Glomerular endothelial cell (primary cell): ENCODE data around the gene IBTK. TPM values are rescaled to one million over a fixed set of nuclear protein-coding genes. Genes with fewer than 3 reads are reported as not detected.
"Not testable (repeated sequence)": the region's sequence is repeated elsewhere in the genome, so short reads cannot be mapped to it uniquely, and the experiment has no call there.

ENCODE experiments used
- DNase-seq: peaks from one replicate; pipeline ENCODE4 v3.0.0-alpha.2; 2011; ENCODE audit warnings: low read depth, low spot score; ENCODE audit errors: extremely low read depth
- total RNA-seq: library from RNA; depleted of rRNA; stranded (reverse); fragments of >200 nt; gene quantifications from 2 replicates; pipeline ENCODE4 v1.2.3, GENCODE V29; 2015

The IBTK gene
- total RNA-seq, 1 donor from 2014 or later = 23.2 TPM

DNA sequence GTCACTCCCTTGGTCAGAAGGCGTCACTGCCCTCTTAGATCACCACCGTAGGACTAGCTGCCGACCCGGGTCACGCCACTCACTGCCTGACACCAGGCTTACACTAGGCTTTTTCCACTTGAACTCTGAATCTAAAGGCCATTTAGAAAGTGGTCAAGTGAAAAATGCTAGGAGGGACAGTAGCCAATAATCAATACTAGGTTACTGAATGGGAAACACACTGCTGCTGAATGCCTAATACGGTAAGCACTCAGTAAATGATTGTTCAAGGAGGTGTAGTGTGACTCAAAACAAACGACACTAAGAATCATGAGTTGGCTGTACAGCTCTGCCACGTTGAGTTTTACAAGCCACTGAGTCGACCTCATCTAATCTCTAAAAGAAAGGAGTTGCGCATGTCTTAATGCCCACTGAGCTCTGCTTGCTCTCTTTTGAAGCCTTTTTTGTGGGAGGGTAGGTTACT, 760 bp upstream of the IBTK start:
- no peak for DNase-seq

- DNase-seq = no peak
Measured at GRCh38 chr6:82246802-82247504, 591 bp downstream of the IBTK start.

DNA sequence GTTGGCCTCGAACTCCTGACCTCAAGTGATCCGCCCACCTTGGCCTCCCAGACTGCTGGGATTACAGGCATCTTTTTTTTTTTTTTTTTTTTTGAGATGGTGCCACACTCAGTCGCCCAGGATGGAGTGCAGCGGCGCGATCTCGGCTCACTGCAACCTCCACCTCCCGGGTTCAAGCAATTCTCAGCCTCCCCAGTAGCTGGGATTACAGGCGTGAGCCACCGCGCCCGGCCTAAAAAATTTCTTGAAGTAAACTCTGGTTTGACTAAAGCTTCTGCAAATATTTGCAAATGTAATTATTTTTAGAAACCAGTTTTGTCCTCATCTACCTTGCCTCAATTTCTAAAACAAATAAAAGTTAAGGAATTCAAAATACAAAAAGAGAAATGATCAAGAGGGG, 1.2 kb downstream of the IBTK start:
- no peak for DNase-seq

- DNase-seq = no peak
Measured at GRCh38 chr6:82245376-82245775, 2.2 kb downstream of the IBTK start.

- DNase-seq = no peak
Measured at GRCh38 chr6:82243884-82244283, 3.7 kb downstream of the IBTK start.

DNA sequence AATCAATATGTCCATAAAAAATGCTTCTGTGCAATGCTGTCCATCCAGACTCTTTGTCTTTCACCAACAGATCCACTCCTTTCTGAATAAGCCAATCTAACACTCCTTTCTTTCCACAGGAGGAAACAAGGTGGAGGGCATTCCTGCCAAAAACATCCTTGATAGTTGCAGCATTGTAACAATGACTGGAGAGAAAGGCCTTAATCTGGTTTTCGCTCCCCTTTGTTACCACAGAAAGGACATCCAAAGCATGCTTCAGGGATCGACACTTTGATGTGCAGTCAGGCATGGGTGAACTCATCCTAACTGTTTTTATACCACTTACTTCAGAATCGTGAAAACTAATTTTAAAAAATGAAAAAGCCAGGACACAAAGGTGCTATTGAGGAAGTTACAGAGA, 7.4 kb downstream of the IBTK start:
- no peak for DNase-seq

DNA sequence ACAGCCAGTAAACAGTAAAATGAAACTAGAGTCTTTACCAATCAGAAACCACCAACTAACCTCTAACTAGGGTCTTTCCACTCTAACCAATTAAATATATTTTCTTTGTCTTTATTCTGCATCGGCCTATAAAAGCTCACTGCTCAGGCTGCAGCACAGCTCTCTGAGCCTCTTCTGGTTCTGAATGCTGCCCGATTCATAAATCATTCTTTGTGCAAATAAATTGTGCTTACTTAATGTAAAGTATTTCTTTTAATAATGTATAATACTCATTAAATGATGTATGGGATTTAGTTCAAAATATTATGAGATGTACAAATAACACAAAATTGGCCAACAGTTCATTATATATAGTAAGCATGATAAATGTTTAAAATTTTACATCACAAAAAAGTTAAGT, 7.9 kb downstream of the IBTK start:
- DNase-seq = no peak

GRCh38 chr6:82237013-82237412, 10.5 kb downstream of the IBTK start:
- DNase-seq = no peak

DNA sequence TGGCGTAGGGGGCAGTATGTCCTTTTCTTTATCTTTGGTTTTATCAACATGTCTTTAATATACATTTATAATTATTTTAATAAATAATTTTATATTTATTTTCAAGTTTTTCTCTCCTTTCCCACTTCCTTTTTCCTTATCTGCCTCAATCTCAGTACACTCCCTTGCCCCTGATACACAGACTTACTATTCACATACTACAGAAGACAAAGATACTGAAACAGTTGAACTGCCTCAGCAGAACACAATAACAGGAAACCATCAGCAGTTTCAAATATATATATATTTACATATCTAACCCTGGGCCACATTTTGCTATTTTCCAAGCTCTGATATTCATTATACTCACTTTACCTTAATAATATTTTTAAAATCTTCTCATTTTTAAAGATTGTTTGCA, 19.8 kb downstream of the IBTK start:
- DNase-seq = no peak

GRCh38 chr6:82220167-82220566, 27.4 kb downstream of the IBTK start:
- no peak for DNase-seq

GRCh38 chr6:82217018-82217586, 30.4 kb downstream of the IBTK start:
- DNase-seq = no peak

GRCh38 chr6:82216549-82216948, 31.0 kb downstream of the IBTK start:
- DNase-seq = no peak

DNA sequence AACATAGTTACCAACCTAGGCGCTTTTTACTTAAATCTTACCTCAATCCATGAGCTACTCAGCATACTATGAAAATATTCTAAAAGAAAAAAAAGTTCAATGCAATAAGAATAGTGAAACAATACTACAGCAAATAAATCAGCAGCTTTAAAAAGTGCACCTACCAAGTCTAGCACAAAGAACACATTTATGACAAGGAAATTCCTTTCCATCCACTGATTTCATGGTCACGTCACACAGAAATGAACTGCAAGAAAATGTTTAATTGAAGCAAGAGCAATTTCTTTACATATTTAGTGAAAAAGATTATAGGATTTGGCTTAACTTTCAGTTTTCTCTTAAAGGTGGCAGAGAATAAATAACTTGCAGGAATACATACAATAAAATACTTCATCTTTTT, 36.2 kb downstream of the IBTK start:
- no peak for DNase-seq

GRCh38 chr6:82208913-82209312, 38.6 kb downstream of the IBTK start:
- no peak for DNase-seq

DNA sequence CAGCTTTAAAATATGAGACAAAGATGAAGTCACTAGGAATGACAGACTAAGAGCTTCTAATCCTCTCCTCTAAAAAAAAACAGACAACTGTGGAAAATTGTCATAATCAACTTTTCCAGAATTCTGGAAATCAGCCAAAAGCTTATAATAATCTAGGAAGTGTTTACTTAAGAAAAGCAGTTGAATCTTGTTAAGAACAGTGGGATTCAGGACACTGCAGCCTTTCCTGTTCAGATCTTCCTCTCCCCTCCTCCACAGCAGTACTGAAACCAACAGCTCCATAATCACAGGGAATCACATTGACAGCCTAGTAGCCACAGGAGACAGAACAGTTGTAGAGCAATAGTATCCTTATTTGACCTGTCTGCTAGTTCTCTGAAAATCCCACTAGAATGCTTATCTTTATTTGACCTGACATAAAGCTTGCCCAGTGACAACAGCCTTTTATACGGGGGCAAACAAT, 41.6 kb downstream of the IBTK start:
- DNase-seq = no peak

- DNase-seq = no peak
Measured at GRCh38 chr6:82204020-82204419, 43.5 kb downstream of the IBTK start.

GRCh38 chr6:82197784-82198183, 49.8 kb downstream of the IBTK start:
- no peak for DNase-seq

DNA sequence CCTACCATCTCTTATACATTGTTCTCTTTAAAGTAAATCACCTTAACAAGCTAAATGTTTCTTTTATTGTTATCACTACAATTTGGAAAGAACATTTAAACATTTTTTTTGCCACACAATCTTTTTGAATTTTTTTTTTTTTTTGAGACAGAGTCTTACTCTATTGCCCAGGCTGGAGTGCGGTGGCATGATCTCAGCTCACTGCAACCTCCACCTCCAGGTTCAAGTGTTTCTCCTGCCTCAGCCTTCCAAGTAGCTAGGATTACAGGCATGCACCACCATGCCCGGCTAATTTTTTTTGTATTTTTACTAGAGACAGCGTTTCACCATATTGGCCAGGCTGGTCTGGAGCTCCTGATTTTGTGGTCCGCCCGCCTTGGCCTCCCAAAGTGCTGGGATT, 50.3 kb downstream of the IBTK start:
- DNase-seq = not testable (repeated sequence)

- no peak for DNase-seq
Measured at GRCh38 chr6:82196161-82196560, 51.4 kb downstream of the IBTK start.

DNA sequence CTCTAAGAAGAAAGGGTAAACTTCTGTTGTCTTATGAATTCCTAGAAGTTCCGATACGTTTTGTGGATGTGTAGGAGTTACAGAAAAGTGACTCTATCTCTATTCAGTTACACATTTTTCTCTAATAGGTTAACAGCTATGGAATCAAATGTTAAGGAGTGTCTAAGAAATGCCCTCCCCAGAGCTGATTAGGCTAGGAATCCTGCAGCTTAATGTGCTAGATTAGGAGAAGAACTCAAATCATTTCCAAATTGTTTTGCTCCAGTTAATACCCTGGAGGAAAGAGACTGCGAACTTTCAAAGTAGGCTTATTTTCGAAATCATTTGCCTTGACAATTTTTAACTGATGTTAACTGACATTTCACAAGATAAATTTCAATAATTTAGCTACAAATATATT, 51.9 kb downstream of the IBTK start:
- DNase-seq = no peak

- no peak for DNase-seq
Measured at GRCh38 chr6:82185948-82186535, 61.5 kb downstream of the IBTK start.

GRCh38 chr6:82183642-82184282, 63.8 kb downstream of the IBTK start:
- DNase-seq = no peak
